ENCODE results near the gene SLC16A8. TPM values are rescaled to one million over a fixed set of nuclear protein-coding genes. Genes with fewer than 3 reads are reported as not detected.

The SLC16A8 gene
- total RNA-seq, 2 donors from 2014 or later: 0.57 to 1.1 TPM

- Histone ChIP-seq H3K4me1 (ENCODE audit: control insufficient read depth, insufficient read depth, low read length) (peaks cover 7% of the 10 kb centered on the region), H3K27me3 (ENCODE audit: control insufficient read depth, insufficient read depth, low read length, poor library complexity, severe bottlenecking) (peaks cover 15% of the 10 kb centered on the region), H3K9me3 (ENCODE audit: control insufficient read depth, low read length) (no peaks in the 10 kb centered on the region), H3K4me3 (ENCODE audit: low read length) (no peak overlapping the region), H3K36me3 (ENCODE audit: control insufficient read depth, insufficient read depth, low read length) (no peaks in the 10 kb centered on the region), H3K27ac (ENCODE audit: low read depth, low read length) (no peak overlapping the region), H3K9ac (ENCODE audit: extremely low read depth, low read length, poor library complexity, severe bottlenecking) (no peak overlapping the region)
- Mint-ChIP-seq H3K27me3 (ENCODE audit: insufficient read depth) (peaks cover 40% of the 10 kb centered on the region), H3K27ac (no peak overlapping the region), H3K4me3 (no peak overlapping the region), H3K36me3 (ENCODE audit: low read depth) (no peaks in the 10 kb centered on the region), H3K9me3 (no peaks in the 10 kb centered on the region), H3K4me1 (peaks cover 4% of the 10 kb centered on the region)
- TF ChIP-seq, protein P1, sequence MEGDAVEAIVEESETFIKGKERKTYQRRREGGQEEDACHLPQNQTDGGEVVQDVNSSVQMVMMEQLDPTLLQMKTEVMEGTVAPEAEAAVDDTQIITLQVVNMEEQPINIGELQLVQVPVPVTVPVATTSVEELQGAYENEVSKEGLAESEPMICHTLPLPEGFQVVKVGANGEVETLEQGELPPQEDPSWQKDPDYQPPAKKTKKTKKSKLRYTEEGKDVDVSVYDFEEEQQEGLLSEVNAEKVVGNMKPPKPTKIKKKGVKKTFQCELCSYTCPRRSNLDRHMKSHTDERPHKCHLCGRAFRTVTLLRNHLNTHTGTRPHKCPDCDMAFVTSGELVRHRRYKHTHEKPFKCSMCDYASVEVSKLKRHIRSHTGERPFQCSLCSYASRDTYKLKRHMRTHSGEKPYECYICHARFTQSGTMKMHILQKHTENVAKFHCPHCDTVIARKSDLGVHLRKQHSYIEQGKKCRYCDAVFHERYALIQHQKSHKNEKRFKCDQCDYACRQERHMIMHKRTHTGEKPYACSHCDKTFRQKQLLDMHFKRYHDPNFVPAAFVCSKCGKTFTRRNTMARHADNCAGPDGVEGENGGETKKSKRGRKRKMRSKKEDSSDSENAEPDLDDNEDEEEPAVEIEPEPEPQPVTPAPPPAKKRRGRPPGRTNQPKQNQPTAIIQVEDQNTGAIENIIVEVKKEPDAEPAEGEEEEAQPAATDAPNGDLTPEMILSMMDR (conservative IDR thresholded peaks at IDR 0.05): no peak
- DNase-seq: peak; percentile 72
- 87 to 91% methylated on average over 11 to 22 of the region's 25 CpGs for WGBS, 2 experiments (ENCODE audit: insufficient coverage in 1 of 2, insufficient read length in 1 of 2)
These were observed 2.2 kb upstream of the SLC16A8 start for GRCh38 chr22:38086001-38086845.

GRCh38 chr22:38085501-38085900, 1.5 kb upstream of the SLC16A8 start:
- Histone ChIP-seq H3K27ac (ENCODE audit: low read depth, low read length) (no peak overlapping the region), H3K4me3 (ENCODE audit: low read length) (no peak overlapping the region), H3K36me3 (ENCODE audit: control insufficient read depth, insufficient read depth, low read length) (no peaks in the 10 kb centered on the region), H3K9me3 (ENCODE audit: control insufficient read depth, low read length) (no peaks in the 10 kb centered on the region), H3K27me3 (ENCODE audit: control insufficient read depth, insufficient read depth, low read length, poor library complexity, severe bottlenecking) (peaks cover 21% of the 10 kb centered on the region), H3K9ac (ENCODE audit: extremely low read depth, low read length, poor library complexity, severe bottlenecking) (no peak overlapping the region), H3K4me1 (ENCODE audit: control insufficient read depth, insufficient read depth, low read length) (peaks cover 7% of the 10 kb centered on the region)
- DNase-seq: no peak
- H3K27ac Mint-ChIP-seq: no peak overlapping the region
- WGBS, 2 experiments (ENCODE audit: insufficient coverage in 1 of 2, insufficient read length in 1 of 2): 62% methylated on average over 5 of the region's 5 CpGs; no CpG with 5 or more reads in 1 of the 2 experiments
- no peaks in the 10 kb centered on the region for H3K9me3 Mint-ChIP-seq
- H3K4me3 Mint-ChIP-seq: no peak overlapping the region
- H3K36me3 Mint-ChIP-seq (ENCODE audit: low read depth): no peaks in the 10 kb centered on the region
- peaks cover 4% of the 10 kb centered on the region for H3K4me1 Mint-ChIP-seq
- TF ChIP-seq, protein P1 (conservative IDR thresholded peaks at IDR 0.05): no peak
- H3K27me3 Mint-ChIP-seq (ENCODE audit: insufficient read depth): peaks cover 39% of the 10 kb centered on the region

GRCh38 chr22:38085056-38085455, 1.1 kb upstream of the SLC16A8 start:
- no peak overlapping the region for H3K4me3 ChIP-seq (ENCODE audit: low read length)
- H3K4me1 ChIP-seq (ENCODE audit: control insufficient read depth, insufficient read depth, low read length): peaks cover 7% of the 10 kb centered on the region
- no peak overlapping the region for H3K9ac ChIP-seq (ENCODE audit: extremely low read depth, low read length, poor library complexity, severe bottlenecking)
- no peaks in the 10 kb centered on the region for H3K36me3 ChIP-seq (ENCODE audit: control insufficient read depth, insufficient read depth, low read length)
- 91 to 94% methylated on average over 4 to 12 of the region's 12 CpGs for WGBS, 2 experiments (ENCODE audit: insufficient coverage in 1 of 2, insufficient read length in 1 of 2)
- TF ChIP-seq, protein P1 (conservative IDR thresholded peaks at IDR 0.05): no peak
- peaks cover 4% of the 10 kb centered on the region for H3K4me1 Mint-ChIP-seq
- H3K27ac Mint-ChIP-seq: no peak overlapping the region
- H3K9me3 Mint-ChIP-seq: no peaks in the 10 kb centered on the region
- H3K9me3 ChIP-seq (ENCODE audit: control insufficient read depth, low read length): no peaks in the 10 kb centered on the region
- no peak for DNase-seq
- H3K36me3 Mint-ChIP-seq (ENCODE audit: low read depth): no peaks in the 10 kb centered on the region
- H3K27me3 Mint-ChIP-seq (ENCODE audit: insufficient read depth): peaks cover 40% of the 10 kb centered on the region
- H3K27ac ChIP-seq (ENCODE audit: low read depth, low read length): no peak overlapping the region
- no peak overlapping the region for H3K4me3 Mint-ChIP-seq
- H3K27me3 ChIP-seq (ENCODE audit: control insufficient read depth, insufficient read depth, low read length, poor library complexity, severe bottlenecking): peaks cover 25% of the 10 kb centered on the region

Data from endodermal cell (in vitro differentiated cells).